Heart left ventricle (tissue), 13 donors: Measurements from ENCODE around the gene FCHSD2.

Experiments
- POLR2A ChIP-seq, 2 donors: fragments of 450-650 bp; IDR thresholded peaks; one replicate each; pipeline ENCODE4 v1.6.1; 2017; ENCODE audit warnings: antibody characterized with exemption in 2 of 2, mild to moderate bottlenecking in 2 of 2, moderate library complexity in 2 of 2
- TF ChIP-seq, protein P1 (sequence below), 12 donors: fragments of 200-600 bp; sonication (generic) in 4 of 12; IDR thresholded peaks; one replicate each; pipeline versions ENCODE4 v1.5.0 to v1.8.0; 2018 to 2022; ENCODE audit warnings: antibody characterized with exemption in 12 of 12, mild to moderate bottlenecking in 5 of 12
- donor health status: ischemic (EF 13 %, LVEDD 7.1; RV severe dilation, severe dysfunction).
- donor health status: DM: no; HTN: yes; CAD: no.
- donor health status: DM: no; HTN: no; CAD: no.
- donor health status: ischemic (EF 25% LVEDD 6.9; RV normal size, moderate dysfunction).
- donor health status: ischemic (EF 25% LVEDD 5.7; RV mildly dilated, moderate dysfunction).
- donor health status: ischemic (EF 35%, LVEDD 5.7; RV mildly dilated, moderate dysfunction).
- donor health status: nonischemic (EF 11% LVEDD 7.7; RV severe dilation, severe dysfunction).
- donor health status: DM: yes; HTN: yes; CAD: no.
- donor health status: PGD.
- donor health status: ischemic (EF 29% LVEDD 5.4; RV normal size, mild dysfunction).
- donor health status: nonischemic (EF 23%, LVEDD 6.1; RV moderate dilation, normal function).

DNA sequence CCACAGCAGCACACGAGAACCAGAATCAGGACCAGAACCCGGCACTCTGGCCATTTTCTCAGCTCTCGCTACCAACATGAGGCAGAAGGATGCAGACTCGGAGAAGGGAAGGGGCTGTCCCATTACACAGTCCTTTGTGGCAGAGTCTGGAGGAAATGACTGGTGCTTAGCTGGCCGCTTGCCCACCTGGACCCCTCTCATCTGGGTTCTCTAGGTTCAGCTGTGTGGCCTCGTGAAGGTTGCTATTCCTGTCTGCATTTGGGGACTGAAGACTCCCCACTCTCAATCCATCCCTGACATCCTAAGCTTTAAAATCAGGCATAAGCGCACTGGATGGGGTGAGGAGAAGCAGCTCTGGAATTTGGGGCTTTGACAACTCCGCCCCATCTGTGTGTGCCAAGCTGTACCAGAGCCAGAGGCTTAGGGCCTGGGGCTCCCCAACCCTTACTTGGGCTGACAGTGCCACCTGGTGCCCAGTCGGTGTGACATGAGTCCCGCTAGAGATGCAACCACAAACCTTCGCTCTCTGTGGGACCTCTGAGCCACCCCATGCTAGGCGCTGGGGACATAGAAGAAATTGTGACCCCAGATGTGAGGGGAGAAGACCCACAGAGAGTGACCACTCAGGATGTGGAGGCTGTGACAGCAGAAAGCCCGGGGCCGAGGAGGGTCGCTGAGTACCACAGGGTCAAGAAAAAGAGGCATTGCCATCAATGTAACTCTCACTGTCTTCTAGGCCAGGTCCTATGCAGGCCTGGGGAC lies 35.8 kb upstream of the FCHSD2 start:
- TF ChIP-seq, protein P1, sequence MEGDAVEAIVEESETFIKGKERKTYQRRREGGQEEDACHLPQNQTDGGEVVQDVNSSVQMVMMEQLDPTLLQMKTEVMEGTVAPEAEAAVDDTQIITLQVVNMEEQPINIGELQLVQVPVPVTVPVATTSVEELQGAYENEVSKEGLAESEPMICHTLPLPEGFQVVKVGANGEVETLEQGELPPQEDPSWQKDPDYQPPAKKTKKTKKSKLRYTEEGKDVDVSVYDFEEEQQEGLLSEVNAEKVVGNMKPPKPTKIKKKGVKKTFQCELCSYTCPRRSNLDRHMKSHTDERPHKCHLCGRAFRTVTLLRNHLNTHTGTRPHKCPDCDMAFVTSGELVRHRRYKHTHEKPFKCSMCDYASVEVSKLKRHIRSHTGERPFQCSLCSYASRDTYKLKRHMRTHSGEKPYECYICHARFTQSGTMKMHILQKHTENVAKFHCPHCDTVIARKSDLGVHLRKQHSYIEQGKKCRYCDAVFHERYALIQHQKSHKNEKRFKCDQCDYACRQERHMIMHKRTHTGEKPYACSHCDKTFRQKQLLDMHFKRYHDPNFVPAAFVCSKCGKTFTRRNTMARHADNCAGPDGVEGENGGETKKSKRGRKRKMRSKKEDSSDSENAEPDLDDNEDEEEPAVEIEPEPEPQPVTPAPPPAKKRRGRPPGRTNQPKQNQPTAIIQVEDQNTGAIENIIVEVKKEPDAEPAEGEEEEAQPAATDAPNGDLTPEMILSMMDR (IDR thresholded peaks at IDR 0.05): peak; percentile 68 to 90 (median 83)
- no peak for TF ChIP-seq POLR2A (IDR thresholded peaks at IDR 0.05)
